Trophoblast cell (in vitro differentiated cells and primary cell): ENCODE results near the gene RECQL.
A peak's percentile ranks its signal among the peaks of the same experiment; 100 is the strongest.
"Not testable (repeated sequence)": the region's sequence is repeated elsewhere in the genome, so short reads cannot be mapped to it uniquely, and the experiment has no call there.

Experiments
- DNase-seq, 2 donors: peaks; one replicate each; pipeline ENCODE4 v3.0.0-alpha.2; 2016
- H2AFZ ChIP-seq: 2 replicates; pipeline ENCODE4 v1.6.1; 2013; ENCODE audit warnings: low read length, moderate library complexity, mild to moderate bottlenecking; ENCODE audit not compliant: insufficient read depth, poor library complexity
- H2AK5ac ChIP-seq: 2 replicates; pipeline ENCODE4 v1.6.1; 2013; ENCODE audit warnings: mild to moderate bottlenecking, low read length
- H2BK120ac ChIP-seq: 2 replicates; pipeline ENCODE4 v1.6.1; 2013; ENCODE audit warnings: low read length, mild to moderate bottlenecking, moderate library complexity; ENCODE audit not compliant: insufficient read depth, poor library complexity
- H2BK12ac ChIP-seq: 2 replicates; pipeline ENCODE4 v1.6.1; 2013; ENCODE audit warnings: mild to moderate bottlenecking, low read length, moderate library complexity
- H2BK5ac ChIP-seq: 2 replicates; pipeline ENCODE4 v1.6.1; 2013; ENCODE audit warnings: low read length, low read depth, moderate library complexity, mild to moderate bottlenecking; ENCODE audit not compliant: poor library complexity
- H3K14ac ChIP-seq: 2 replicates; pipeline ENCODE4 v1.6.1; 2013; ENCODE audit warnings: mild to moderate bottlenecking, low read length
- H3K18ac ChIP-seq: 2 replicates; pipeline ENCODE4 v1.6.1; 2013; ENCODE audit warnings: mild to moderate bottlenecking, low read length
- H3K23ac ChIP-seq: 2 replicates; pipeline ENCODE4 v1.6.1; 2013; ENCODE audit warnings: low read length
- H3K27ac ChIP-seq: 2 replicates; pipeline ENCODE4 v1.5.1; 2013; ENCODE audit warnings: low read depth, mild to moderate bottlenecking, inconsistent platforms, low read length, moderate library complexity
- H3K27me3 ChIP-seq: 2 replicates; pipeline ENCODE4 v1.6.1; 2013; ENCODE audit warnings: inconsistent platforms, mild to moderate bottlenecking, low read length, moderate library complexity; ENCODE audit not compliant: insufficient read depth
- H3K36me3 ChIP-seq, 2 experiments: 1 replicate in 1 of 2; 2 replicates in 1 of 2; pipeline ENCODE4 v1.6.1; 2013; ENCODE audit warnings: low read length in 2 of 2, mild to moderate bottlenecking in 2 of 2, moderate library complexity in 1 of 2; ENCODE audit not compliant: insufficient read depth in 2 of 2, control insufficient read depth in 1 of 2
- H3K4ac ChIP-seq: 2 replicates; pipeline ENCODE4 v1.6.1; 2013; ENCODE audit warnings: low read depth, mild to moderate bottlenecking, low read length, moderate library complexity
- H3K4me1 ChIP-seq, 2 experiments: 1 replicate in 1 of 2; 2 replicates in 1 of 2; pipeline ENCODE4 v1.6.1; 2013; ENCODE audit warnings: low read length in 2 of 2, mild to moderate bottlenecking in 2 of 2, moderate library complexity in 1 of 2; ENCODE audit not compliant: insufficient read depth in 2 of 2, control insufficient read depth in 1 of 2
- H3K4me2 ChIP-seq: 2 replicates; pipeline ENCODE4 v1.6.1; 2013; ENCODE audit warnings: inconsistent platforms, mild to moderate bottlenecking, low read length, moderate library complexity
- H3K4me3 ChIP-seq: 2 replicates; pipeline ENCODE4 v1.5.1; 2013; ENCODE audit warnings: mild to moderate bottlenecking, low read depth, low read length, inconsistent platforms
- H3K79me1 ChIP-seq: one replicate; pipeline ENCODE4 v1.6.1; 2013; ENCODE audit warnings: low read length
- H3K79me2 ChIP-seq: 2 replicates; pipeline ENCODE4 v1.6.1; 2013; ENCODE audit warnings: low read length, mild to moderate bottlenecking; ENCODE audit not compliant: control insufficient read depth, insufficient read depth, poor library complexity
- H3K9ac ChIP-seq: 2 replicates; pipeline ENCODE4 v1.6.1; 2013; ENCODE audit warnings: mild to moderate bottlenecking, low read length
- H3K9me3 ChIP-seq: 2 replicates; pipeline ENCODE4 v1.6.1; 2013; ENCODE audit warnings: low read depth, mild to moderate bottlenecking, control low read depth, inconsistent platforms, low read length; ENCODE audit not compliant: insufficient read depth
- H4K12ac ChIP-seq: 2 replicates; pipeline ENCODE4 v1.6.1; 2013; ENCODE audit warnings: low read depth, mild to moderate bottlenecking, low read length, moderate library complexity
- H4K8ac ChIP-seq: 2 replicates; pipeline ENCODE4 v1.6.1; 2013; ENCODE audit warnings: low read depth, mild to moderate bottlenecking, low read length, moderate library complexity
- H4K91ac ChIP-seq: one replicate; pipeline ENCODE4 v1.6.1; 2013; ENCODE audit warnings: low read depth, mild to moderate bottlenecking, low read length, moderate library complexity
- WGBS: extraction: QIAGEN DNeasy Blood & Tissue Kit; methylation state at CpG from one replicate; pipeline ENCODE4 v1.1.7; 2013; ENCODE audit warnings: missing lambda C conversion rate; ENCODE audit not compliant: insufficient read length, insufficient coverage; ENCODE audit errors: extremely low coverage; 5-methylcytosine and 5-hydroxymethylcytosine counted together

RECQL gene

GRCh38 chr12:21467334-21467733 is 34.1 kb downstream of the RECQL start:
- not testable (repeated sequence) for H3K4me1 ChIP-seq, H4K12ac ChIP-seq, H3K18ac ChIP-seq, H2BK12ac ChIP-seq, H3K23ac ChIP-seq, H4K8ac ChIP-seq, H3K79me1 ChIP-seq, H3K79me2 ChIP-seq, H3K27ac ChIP-seq, H3K27me3 ChIP-seq, H3K9me3 ChIP-seq, H4K91ac ChIP-seq, H3K14ac ChIP-seq, H3K4me2 ChIP-seq, H3K4ac ChIP-seq, H2AFZ ChIP-seq, H2BK120ac ChIP-seq, H2BK5ac ChIP-seq, H3K36me3 ChIP-seq, H3K9ac ChIP-seq, H2AK5ac ChIP-seq, H3K4me3 ChIP-seq
- WGBS: no CpG with 5 or more reads among the region's 2 CpGs
- peak in 1 of 2 donors; percentile 75 for DNase-seq

GRCh38 chr12:21459474-21459873 is 42.0 kb downstream of the RECQL start:
- H2AK5ac ChIP-seq: no peak overlapping the region
- no peak overlapping the region for H3K4me2 ChIP-seq
- no peaks in the 10 kb centered on the region for H3K4me1 ChIP-seq
- no peak overlapping the region for H2BK12ac ChIP-seq
- H3K4me3 ChIP-seq: no peak overlapping the region
- no peak overlapping the region for H3K9ac ChIP-seq
- WGBS: no CpG with 5 or more reads among the region's 2 CpGs
- H2AFZ ChIP-seq: no peak overlapping the region
- H3K23ac ChIP-seq: no peak overlapping the region
- H3K9me3 ChIP-seq: no peaks in the 10 kb centered on the region
- no peak overlapping the region for H4K91ac ChIP-seq
- H2BK5ac ChIP-seq: no peak overlapping the region
- no peaks in the 10 kb centered on the region for H3K27me3 ChIP-seq
- no peak overlapping the region for H4K8ac ChIP-seq
- DNase-seq: no peak
- H3K4ac ChIP-seq: no peak overlapping the region
- H3K27ac ChIP-seq: no peak overlapping the region
- no peak overlapping the region for H3K14ac ChIP-seq
- H3K79me2 ChIP-seq: no peaks in the 10 kb centered on the region
- no peak overlapping the region for H3K18ac ChIP-seq
- no peaks in the 10 kb centered on the region for H3K36me3 ChIP-seq
- H2BK120ac ChIP-seq: no peak overlapping the region
- no peaks in the 10 kb centered on the region for H3K79me1 ChIP-seq
- H4K12ac ChIP-seq: no peak overlapping the region

DNA sequence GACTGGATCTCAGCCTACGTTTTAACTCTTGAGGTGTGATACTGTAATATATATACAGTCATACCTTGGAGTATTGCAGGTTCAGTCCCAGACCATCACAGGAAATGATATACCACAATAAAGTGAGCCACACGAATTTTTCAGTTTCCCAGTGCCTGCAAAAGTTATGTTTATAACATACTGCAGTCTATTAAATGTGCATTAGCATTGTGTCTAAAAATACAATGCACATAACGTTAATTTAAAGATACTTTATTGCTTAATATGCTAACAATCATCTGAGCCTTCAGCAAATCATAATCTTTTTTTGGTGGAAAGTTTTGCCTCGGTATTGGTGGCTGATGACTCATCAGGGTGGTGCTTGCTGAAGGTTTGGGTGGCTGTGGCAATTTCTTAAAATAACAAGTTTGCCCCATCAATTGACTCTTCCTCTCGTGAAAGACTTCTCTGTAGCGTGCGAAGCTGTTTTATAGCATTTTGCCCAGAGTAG is 45.1 kb downstream of the RECQL start:
- Histone ChIP-seq H2BK12ac (no peak overlapping the region), H4K8ac (no peak overlapping the region), H2BK120ac (no peak overlapping the region), H3K18ac (no peak overlapping the region), H2BK5ac (no peak overlapping the region), H3K4me1 (no peaks in the 10 kb centered on the region), H3K23ac (no peak overlapping the region), H3K14ac (no peak overlapping the region), H3K9me3 (no peaks in the 10 kb centered on the region), H3K4me3 (no peak overlapping the region), H2AFZ (no peak overlapping the region), H2AK5ac (no peak overlapping the region), H3K4ac (no peak overlapping the region), H4K12ac (no peak overlapping the region), H3K9ac (no peak overlapping the region), H3K79me1 (no peaks in the 10 kb centered on the region), H3K36me3 (no peaks in the 10 kb centered on the region), H3K4me2 (no peak overlapping the region), H3K79me2 (no peaks in the 10 kb centered on the region), H3K27me3 (no peaks in the 10 kb centered on the region), H4K91ac (no peak overlapping the region), H3K27ac (no peak overlapping the region)
- no peak for DNase-seq
- WGBS: no CpG with 5 or more reads among the region's 7 CpGs

GRCh38 chr12:21453312-21453852 is 48.1 kb downstream of the RECQL start:
- H3K27me3 ChIP-seq: no peaks in the 10 kb centered on the region
- no peak overlapping the region for H3K4me3 ChIP-seq
- H3K79me2 ChIP-seq: no peaks in the 10 kb centered on the region
- no peak overlapping the region for H4K8ac ChIP-seq
- no peak overlapping the region for H3K27ac ChIP-seq
- no peak overlapping the region for H4K12ac ChIP-seq
- no peak overlapping the region for H3K4me2 ChIP-seq
- H3K9ac ChIP-seq: no peak overlapping the region
- WGBS: no CpG with 5 or more reads among the region's 4 CpGs
- no peak overlapping the region for H2AFZ ChIP-seq
- no peak overlapping the region for H2AK5ac ChIP-seq
- no peaks in the 10 kb centered on the region for H3K9me3 ChIP-seq
- no peak overlapping the region for H3K14ac ChIP-seq
- DNase-seq: no peak
- H3K4me1 ChIP-seq: no peaks in the 10 kb centered on the region
- no peaks in the 10 kb centered on the region for H3K79me1 ChIP-seq
- no peak overlapping the region for H2BK120ac ChIP-seq
- H3K18ac ChIP-seq: no peak overlapping the region
- H2BK5ac ChIP-seq: no peak overlapping the region
- no peak overlapping the region for H3K23ac ChIP-seq
- H2BK12ac ChIP-seq: no peak overlapping the region
- H3K36me3 ChIP-seq: no peaks in the 10 kb centered on the region
- no peak overlapping the region for H3K4ac ChIP-seq
- H4K91ac ChIP-seq: no peak overlapping the region
